Measurements from ENCODE around the gene ZRANB2. TPM values are rescaled to one million over a fixed set of nuclear protein-coding genes. Genes with fewer than 3 reads are reported as not detected.

ZRANB2 gene
- total and polyA plus RNA-seq, 10 of the 15 experiments (the other 5 are each of a cell fraction or from before 2014, with no cell fraction given): 68.4 to 189 (median 138) TPM

GRCh38 chr1:71080739-71081696 is at the start of gene ZRANB2 (continued):
- peak; percentile 23; the same call in 1 of the 2 replicates for TF ChIP-seq ATF2 (IDR thresholded peaks at IDR 0.05; ENCODE audit: low read length)
- TF ChIP-seq SIX5 (IDR thresholded peaks at IDR 0.05; ENCODE audit: low read depth, low read length, severe bottlenecking): peak; percentile 36
- peak in 1 of 2 experiments; percentile 5; a peak in 1 of 4 replicates for TF ChIP-seq IKZF2 (IDR thresholded peaks at IDR 0.05)
- no peak for TF ChIP-seq MTA2 (IDR thresholded peaks at IDR 0.05; ENCODE audit: low read depth)
- no peak for TF ChIP-seq TCF3 (IDR thresholded peaks at IDR 0.05; ENCODE audit: borderline replicate concordance, insufficient read depth, low read depth, low read length)
- peak in 1 of 2 experiments; percentile 47; a peak in 2 of 3 replicates for TF ChIP-seq EGR1 (IDR thresholded peaks at IDR 0.05; ENCODE audit: borderline replicate concordance in 1 of 2, low read depth in 2 of 2, low read length in 2 of 2)
- TF ChIP-seq IRF4 (IDR thresholded peaks at IDR 0.05; ENCODE audit: low read depth, low read length): no peak
- 0 out of 2 replicates have a peak, but pooled peaks have one; percentile 42 for TF ChIP-seq ZNF24 (IDR thresholded peaks at IDR 0.05)
- peak; percentile 25 for TF ChIP-seq SP1 (IDR thresholded peaks at IDR 0.05; ENCODE audit: low read depth, low read length)
- no peak for TF ChIP-seq PRDM15 (CRISPR knock-in tag; IDR thresholded peaks at IDR 0.05)
- TF ChIP-seq HDAC6 (IDR thresholded peaks at IDR 0.05; ENCODE audit: unreplicated experiment): no peak
- TF ChIP-seq PAX8 (IDR thresholded peaks at IDR 0.05): peak; percentile 65; the same call in 1 of the 2 replicates
- peak; percentile 80 for TF ChIP-seq SKIL (IDR thresholded peaks at IDR 0.05; ENCODE audit: low read depth, poor library complexity, severe bottlenecking)
- TF ChIP-seq NFIC (IDR thresholded peaks at IDR 0.05; ENCODE audit: low read depth, low read length): peak; percentile 64; the same call in 1 of the 2 replicates
- TF ChIP-seq ZZZ3 (IDR thresholded peaks at IDR 0.05; ENCODE audit: control insufficient read depth, insufficient read length, low read depth): no peak
- TF ChIP-seq E4F1 (IDR thresholded peaks at IDR 0.05; ENCODE audit: borderline replicate concordance, partially characterized antibody): peak; percentile 53
- peak; percentile 96; the same call in 1 of the 2 replicates for TF ChIP-seq STAT1 (conservative IDR thresholded peaks at IDR 0.05)
- no peak for TF ChIP-seq HDAC2 (IDR thresholded peaks at IDR 0.05)
- TF ChIP-seq RCOR1 (conservative IDR thresholded peaks at IDR 0.05; ENCODE audit: low read depth, low read length): no peak; the same call in 1 of the 2 replicates
- TF ChIP-seq ZBED1 (IDR thresholded peaks at IDR 0.05; ENCODE audit: borderline replicate concordance): no peak

All from GM12878 (cell line).